Karpas-422 (cell line): ENCODE data around the gene JAKMIP1. TPM values are rescaled to one million over a fixed set of nuclear protein-coding genes. Genes with fewer than 3 reads are reported as not detected.

Source experiments
- DNase-seq: peaks from one replicate; pipeline ENCODE4 v3.0.0-alpha.2; 2015
- H2AFZ ChIP-seq: fragments of 200-600 bp; sonication (generic); 2 replicates; pipeline ENCODE4 v1.6.1; 2014; ENCODE audit warnings: antibody characterized with exemption, low read length, mixed read lengths
- H3K27ac ChIP-seq: fragments of 200-600 bp; sonication (generic); 2 replicates; pipeline ENCODE4 v1.5.1; 2014; ENCODE audit warnings: mild to moderate bottlenecking, low read length, moderate library complexity
- H3K27me3 ChIP-seq: fragments of 200-600 bp; sonication (generic); 2 replicates; pipeline ENCODE4 v1.6.1; 2014; ENCODE audit warnings: low read length, mixed read lengths
- H3K36me3 ChIP-seq: fragments of 200-600 bp; sonication (generic); 2 replicates; pipeline ENCODE4 v1.6.1; 2014; ENCODE audit warnings: low read length, mixed read lengths; ENCODE audit not compliant: insufficient read depth
- H3K4me1 ChIP-seq: fragments of 200-600 bp; sonication (generic); 2 replicates; pipeline ENCODE4 v1.6.1; 2014; ENCODE audit warnings: mild to moderate bottlenecking, low read length, mixed read lengths
- H3K4me2 ChIP-seq: fragments of 200-600 bp; sonication (generic); 2 replicates; pipeline ENCODE4 v1.6.1; 2014; ENCODE audit warnings: low read length, low read depth, mild to moderate bottlenecking; ENCODE audit not compliant: poor library complexity, severe bottlenecking
- H3K4me3 ChIP-seq: fragments of 200-600 bp; sonication (generic); 2 replicates; pipeline ENCODE4 v1.5.1; 2014; ENCODE audit warnings: mild to moderate bottlenecking, antibody characterized with exemption, low read length, mixed read lengths
- H3K79me2 ChIP-seq: fragments of 200-600 bp; sonication (generic); 2 replicates; pipeline ENCODE4 v1.6.1; 2014; ENCODE audit warnings: mild to moderate bottlenecking, low read length, mixed read lengths
- H3K9ac ChIP-seq: fragments of 200-600 bp; sonication (generic); 2 replicates; pipeline ENCODE4 v1.6.0; 2014; ENCODE audit warnings: low read length
- H3K9me2 ChIP-seq: fragments of 200-600 bp; sonication (generic), shearing (Covaris generic); replicated peaks from 2 replicates; pipeline ENCODE4 v1.6.0; 2014; ENCODE audit warnings: mild to moderate bottlenecking, low read length, moderate library complexity; ENCODE audit not compliant: insufficient read depth
- H3K9me3 ChIP-seq: fragments of 300-700, 200-600 bp; sonication (generic); 2 replicates; pipeline ENCODE4 v1.6.1; 2014; ENCODE audit warnings: low read length, mixed read lengths
- H4K20me1 ChIP-seq: fragments of 200-600 bp; sonication (generic); 2 replicates; pipeline ENCODE4 v1.6.1; 2014; ENCODE audit warnings: mild to moderate bottlenecking, antibody characterized with exemption, low read length, low read depth; ENCODE audit not compliant: insufficient read depth
- total RNA-seq: library from RNA; depleted of rRNA; stranded (reverse); fragments of >200 nt; shearing (Covaris generic); gene quantifications from 2 replicates; pipeline ENCODE4 v1.2.3, GENCODE V29; 2014; ENCODE audit warnings: low replicate concordance

JAKMIP1 gene
- total RNA-seq, 1 experiment from 2014 or later, result not detected

DNA sequence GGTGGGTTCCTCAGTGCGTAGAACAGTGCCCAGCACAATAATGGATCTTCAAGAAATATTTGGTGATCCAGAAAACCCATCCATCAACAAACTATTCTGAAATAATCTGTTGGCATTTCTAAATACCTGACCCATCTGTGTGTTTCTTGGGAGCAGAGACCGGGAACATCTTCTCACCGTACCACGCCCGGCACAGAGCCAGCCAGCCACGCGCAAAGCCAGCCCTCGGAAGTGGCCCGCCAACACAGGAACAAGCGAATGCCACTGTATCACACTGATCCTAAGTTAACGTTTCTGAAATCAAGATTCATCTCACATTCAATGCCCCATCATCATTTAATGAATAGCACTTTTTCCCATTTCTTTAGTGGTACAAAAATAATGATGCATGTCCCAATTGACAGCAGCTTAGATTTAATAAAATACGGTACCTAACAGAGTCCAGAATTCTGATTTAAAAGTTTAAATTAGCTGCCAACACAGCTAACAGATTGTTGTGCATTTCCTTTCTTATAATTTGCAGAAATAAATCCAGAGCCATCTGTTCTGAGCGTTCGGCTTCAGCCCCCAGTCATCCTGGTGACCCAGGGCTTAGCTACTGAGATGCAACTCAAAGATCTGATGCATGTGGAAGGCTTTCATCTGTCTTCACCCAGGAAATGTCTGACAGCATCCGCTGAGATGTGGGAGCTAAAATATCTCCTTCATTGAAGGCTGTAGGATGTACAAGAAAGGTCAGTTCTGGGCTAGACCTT is 44.2 kb downstream of the JAKMIP1 start:
- Histone ChIP-seq H3K27me3 (no peaks in the 10 kb centered on the region), H3K79me2 (no peaks in the 10 kb centered on the region), H2AFZ (no peak overlapping the region), H3K36me3 (no peaks in the 10 kb centered on the region), H3K9ac (no peak overlapping the region), H3K4me3 (no peak overlapping the region), H3K4me1 (no peaks in the 10 kb centered on the region), H4K20me1 (no peaks in the 10 kb centered on the region), H3K9me3 (no peaks in the 10 kb centered on the region), H3K9me2 (no peaks in the 10 kb centered on the region), H3K27ac (no peak overlapping the region), H3K4me2 (no peak overlapping the region)
- DNase-seq, result no peak

DNA sequence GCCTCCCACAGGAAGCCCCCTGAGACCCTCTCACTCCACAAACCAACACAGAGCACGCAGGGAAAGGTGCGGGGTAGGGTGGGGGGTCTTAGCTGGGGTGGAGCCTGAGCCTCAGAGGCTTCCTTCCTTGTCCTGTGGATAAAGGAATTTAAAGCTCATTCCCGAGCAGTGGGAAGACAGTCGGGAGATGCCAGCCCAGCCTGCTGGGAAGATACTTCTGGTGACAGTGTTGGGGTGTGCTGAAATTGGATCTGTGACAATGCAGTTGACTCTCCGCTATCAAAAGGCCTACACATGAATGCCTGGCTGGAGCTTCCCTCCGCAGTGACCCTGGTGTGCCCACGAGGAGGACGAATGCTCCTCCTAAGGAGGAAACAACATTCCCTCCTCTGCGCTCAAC is 45.5 kb downstream of the JAKMIP1 start:
- Histone ChIP-seq H3K9ac (no peak overlapping the region), H3K36me3 (no peaks in the 10 kb centered on the region), H3K9me2 (no peaks in the 10 kb centered on the region), H4K20me1 (no peaks in the 10 kb centered on the region), H3K4me1 (no peaks in the 10 kb centered on the region), H3K9me3 (no peaks in the 10 kb centered on the region), H2AFZ (no peak overlapping the region), H3K27ac (no peak overlapping the region), H3K4me3 (no peak overlapping the region), H3K79me2 (no peaks in the 10 kb centered on the region), H3K4me2 (no peak overlapping the region), H3K27me3 (no peaks in the 10 kb centered on the region)
- no peak for DNase-seq

DNA sequence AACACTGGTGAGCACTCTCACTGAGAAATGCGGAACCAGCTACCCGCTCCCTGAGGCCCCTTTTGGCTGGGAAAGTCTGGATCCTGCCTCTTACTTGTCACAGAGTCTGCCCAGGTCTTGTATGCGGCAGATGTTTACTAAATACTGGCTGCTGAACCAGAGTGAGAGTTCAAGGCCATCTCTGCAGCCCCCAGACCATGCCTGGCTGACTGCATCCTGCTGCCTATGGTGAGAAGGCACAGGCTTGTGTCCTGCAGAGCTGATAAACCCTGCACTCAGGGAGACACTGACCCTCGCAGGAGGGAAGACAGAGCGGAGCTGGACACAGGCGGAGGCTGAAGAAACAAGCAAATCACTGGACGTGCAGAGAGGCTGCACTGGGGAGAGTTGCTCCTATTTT is 46.5 kb downstream of the JAKMIP1 start:
- Histone ChIP-seq H3K79me2 (no peaks in the 10 kb centered on the region), H3K4me2 (no peak overlapping the region)

DNA sequence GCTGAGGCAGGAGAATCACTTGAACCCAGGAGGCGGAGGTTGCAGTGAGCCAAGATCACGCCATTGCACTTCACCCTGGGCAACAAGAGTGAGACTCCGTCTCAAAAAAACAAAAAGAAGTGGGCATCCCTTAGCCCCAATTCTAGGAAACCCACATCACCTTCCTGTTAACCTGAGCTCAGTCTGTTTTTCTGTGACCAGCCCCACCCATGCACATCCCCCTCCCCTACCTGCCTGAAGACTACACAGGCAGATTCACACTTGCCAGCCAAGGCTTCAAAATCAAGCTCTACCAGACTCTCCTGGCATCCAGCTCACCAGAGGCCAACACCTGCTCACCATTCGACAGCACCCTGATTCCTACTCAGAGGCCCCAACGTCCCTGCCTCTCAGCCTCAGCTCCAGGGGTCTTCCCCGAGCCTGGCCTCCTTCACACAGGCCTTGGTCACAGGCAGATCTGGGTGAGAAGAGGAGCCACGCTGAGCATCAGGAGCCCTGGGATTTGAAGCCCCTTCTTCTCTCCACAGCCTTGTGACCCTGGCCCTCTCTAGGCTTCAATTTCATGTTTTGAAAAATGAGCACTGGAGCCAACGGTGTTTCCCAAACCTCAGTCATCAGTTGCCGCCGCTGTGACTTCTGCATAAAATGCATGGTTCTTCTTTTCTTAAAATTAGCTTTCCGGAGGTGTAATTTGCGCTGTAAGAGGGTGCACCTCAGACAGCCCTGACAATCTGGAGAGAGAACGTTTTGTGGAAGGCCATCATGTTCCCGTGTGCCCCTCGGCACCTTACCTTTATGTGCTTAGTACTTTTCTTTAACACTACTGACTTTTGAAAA is 47.3 kb downstream of the JAKMIP1 start:
- Histone ChIP-seq H3K27ac (no peak overlapping the region), H2AFZ (no peak overlapping the region), H3K9me3 (no peaks in the 10 kb centered on the region), H3K27me3 (no peaks in the 10 kb centered on the region), H3K79me2 (no peaks in the 10 kb centered on the region), H3K4me1 (no peaks in the 10 kb centered on the region), H3K4me3 (no peak overlapping the region), H4K20me1 (no peaks in the 10 kb centered on the region), H3K9me2 (no peaks in the 10 kb centered on the region), H3K4me2 (no peak overlapping the region), H3K9ac (no peak overlapping the region), H3K36me3 (no peaks in the 10 kb centered on the region)
- no peak for DNase-seq

More for the DNA sequence above, 46.5 kb downstream of the JAKMIP1 start:
- Histone ChIP-seq H3K4me1 (no peaks in the 10 kb centered on the region), H3K27me3 (no peaks in the 10 kb centered on the region), H3K4me3 (no peak overlapping the region), H4K20me1 (no peaks in the 10 kb centered on the region), H3K9ac (no peak overlapping the region), H2AFZ (no peak overlapping the region), H3K9me3 (no peaks in the 10 kb centered on the region), H3K36me3 (no peaks in the 10 kb centered on the region), H3K27ac (no peak overlapping the region), H3K9me2 (no peaks in the 10 kb centered on the region)
- no peak for DNase-seq

DNA sequence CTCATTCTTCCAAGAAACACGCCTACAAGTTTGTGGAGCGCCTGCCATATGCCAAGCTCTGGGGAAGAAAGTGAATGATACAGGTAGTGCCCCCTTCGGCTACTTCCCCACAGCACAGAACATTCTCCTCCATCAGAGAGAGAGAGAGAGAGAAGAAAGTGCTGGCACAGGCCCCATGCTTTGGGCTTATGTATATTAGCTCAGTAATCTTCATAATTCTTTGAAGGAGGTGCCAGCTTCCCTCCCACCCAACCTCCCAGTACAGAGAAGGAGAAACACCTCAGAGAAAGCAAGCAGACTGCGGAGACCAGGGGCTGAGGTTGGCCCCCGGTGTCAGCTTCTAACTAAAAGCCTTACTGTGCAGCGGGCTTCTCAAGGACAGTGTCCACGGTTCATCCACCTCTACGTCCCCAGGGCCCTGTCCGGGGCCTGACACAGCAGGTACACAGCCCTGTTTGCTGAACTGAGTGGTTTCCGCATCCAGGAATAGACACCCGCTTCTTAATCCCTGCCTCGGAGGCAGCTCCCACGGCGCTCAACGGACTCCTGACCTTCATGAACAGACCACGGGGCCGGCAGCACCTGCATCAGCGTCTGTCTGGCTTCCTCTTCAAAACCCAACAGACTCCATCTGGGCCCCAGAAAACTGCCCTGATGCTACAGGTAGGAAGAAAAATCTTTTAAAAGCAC is 50.2 kb downstream of the JAKMIP1 start:
- H3K9ac ChIP-seq, result no peak overlapping the region
- H3K27me3 ChIP-seq, result no peaks in the 10 kb centered on the region
- H4K20me1 ChIP-seq, result no peaks in the 10 kb centered on the region
- H3K27ac ChIP-seq, result no peak overlapping the region
- H3K4me2 ChIP-seq, result no peak overlapping the region
- DNase-seq, result no peak
- no peak overlapping the region for H3K4me3 ChIP-seq
- H3K9me3 ChIP-seq, result no peaks in the 10 kb centered on the region
- no peaks in the 10 kb centered on the region for H3K4me1 ChIP-seq
- no peaks in the 10 kb centered on the region for H3K9me2 ChIP-seq
- H3K79me2 ChIP-seq, result no peaks in the 10 kb centered on the region
- H3K36me3 ChIP-seq, result no peaks in the 10 kb centered on the region
- H2AFZ ChIP-seq, result no peak overlapping the region

DNA sequence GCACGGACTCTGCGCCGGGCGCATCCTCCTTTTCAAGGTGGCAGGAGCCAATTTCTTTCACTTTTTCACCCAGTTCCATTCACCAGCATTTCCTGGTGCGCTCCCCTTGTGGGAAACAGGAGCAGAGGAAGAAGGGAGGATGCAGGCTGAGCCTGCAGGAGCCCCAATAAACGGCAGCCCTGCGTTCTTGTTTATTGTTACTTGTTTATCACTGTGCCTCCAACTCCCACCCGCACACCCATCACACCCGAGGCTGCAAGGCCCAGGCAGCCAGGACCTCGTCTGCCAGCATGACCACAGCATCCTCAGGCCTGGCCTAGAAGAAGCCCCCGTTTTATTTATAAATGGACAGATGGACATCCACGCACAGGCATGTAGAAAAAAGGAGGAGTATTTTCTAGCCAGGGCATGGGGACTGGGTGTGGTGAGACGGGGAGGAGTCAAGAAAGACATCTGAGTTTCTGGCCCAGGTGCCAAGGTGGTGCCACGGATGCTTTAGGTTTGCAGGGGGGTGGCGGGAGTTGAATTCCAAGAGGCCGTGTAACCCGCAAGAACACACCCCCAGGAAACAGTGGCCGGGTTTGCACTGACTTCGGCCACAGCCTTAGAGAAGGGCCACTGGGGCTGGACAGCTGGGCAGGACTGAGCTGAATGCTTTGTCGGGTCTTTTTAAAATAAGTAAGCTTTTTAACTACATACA is 51.7 kb downstream of the JAKMIP1 start:
- no peaks in the 10 kb centered on the region for H3K27me3 ChIP-seq
- no peaks in the 10 kb centered on the region for H3K9me2 ChIP-seq
- no peak overlapping the region for H3K9ac ChIP-seq
- H3K36me3 ChIP-seq, result no peaks in the 10 kb centered on the region
- H3K79me2 ChIP-seq, result no peaks in the 10 kb centered on the region
- no peak overlapping the region for H3K4me3 ChIP-seq
- no peak for DNase-seq
- H4K20me1 ChIP-seq, result no peaks in the 10 kb centered on the region
- no peaks in the 10 kb centered on the region for H3K9me3 ChIP-seq
- H3K27ac ChIP-seq, result no peak overlapping the region
- H2AFZ ChIP-seq, result no peak overlapping the region
- H3K4me1 ChIP-seq, result no peaks in the 10 kb centered on the region
- no peak overlapping the region for H3K4me2 ChIP-seq

DNA sequence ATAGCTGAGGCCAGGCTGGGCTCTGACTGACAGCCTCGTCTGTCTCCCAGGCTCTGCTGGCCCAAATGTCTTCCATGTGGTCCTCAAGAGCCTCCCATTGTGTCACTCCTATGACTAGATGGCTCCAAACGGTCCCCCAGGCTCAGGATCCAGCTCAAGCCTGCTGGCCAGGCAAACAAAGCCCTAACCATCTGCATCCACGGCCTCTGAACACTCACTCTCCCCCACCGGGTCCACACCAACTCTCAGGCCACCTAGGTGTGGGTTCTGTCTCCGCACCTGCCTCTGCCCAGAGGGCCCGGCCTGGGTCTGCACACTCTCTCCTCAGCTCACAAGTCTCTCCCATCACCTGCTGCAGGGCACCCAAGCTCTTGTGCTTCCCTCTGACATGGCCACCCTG is 52.9 kb downstream of the JAKMIP1 start:
- no peak overlapping the region for H3K4me2 ChIP-seq
- H3K79me2 ChIP-seq, result no peaks in the 10 kb centered on the region
- no peaks in the 10 kb centered on the region for H4K20me1 ChIP-seq
- H3K36me3 ChIP-seq, result no peaks in the 10 kb centered on the region
- H3K9me2 ChIP-seq, result no peaks in the 10 kb centered on the region
- no peaks in the 10 kb centered on the region for H3K4me1 ChIP-seq
- H3K27ac ChIP-seq, result no peak overlapping the region
- H3K9ac ChIP-seq, result no peak overlapping the region
- no peaks in the 10 kb centered on the region for H3K9me3 ChIP-seq
- H3K4me3 ChIP-seq, result no peak overlapping the region
- no peaks in the 10 kb centered on the region for H3K27me3 ChIP-seq
- no peak overlapping the region for H2AFZ ChIP-seq
- DNase-seq, result no peak
